ENCODE results near the gene PLA2G4B. TPM values are rescaled to one million over a fixed set of nuclear protein-coding genes. Genes with fewer than 3 reads are reported as not detected.

PLA2G4B gene
- total RNA-seq, 1 experiment from 2014 or later: 4.7 TPM

DNA sequence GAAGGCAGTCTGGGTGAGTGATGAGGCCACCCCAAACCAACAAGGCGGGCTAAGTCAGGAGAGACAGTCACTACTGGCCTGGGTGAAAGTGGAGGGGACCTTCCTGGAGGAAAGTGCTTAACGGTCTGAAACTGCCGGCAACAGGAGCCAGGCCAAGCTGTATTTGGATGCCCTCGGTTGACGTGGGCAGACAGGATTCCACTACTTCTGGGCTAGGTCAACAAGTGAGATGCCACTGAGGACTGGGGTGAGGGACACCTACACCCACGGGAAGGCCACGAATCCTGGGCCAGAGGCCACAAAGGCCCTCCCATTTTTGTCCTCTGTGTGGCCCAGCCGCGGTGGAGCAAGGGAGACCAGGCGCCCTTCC, 42.9 kb downstream of the PLA2G4B start:
- no peak overlapping the region for H3K27ac ChIP-seq (ENCODE audit: low read length)
- in situ Hi-C loops (cut with HindIII; ENCODE audit: low pct_unique_long_range_greater_than_20kb, low sequenced_read_pairs): no loop called here
- BruUV-seq (replicated peaks): no TSS peak
- H3K27me3 ChIP-seq (ENCODE audit: control insufficient read depth, insufficient read depth, low read length): no peaks in the 10 kb centered on the region
- ATAC-seq (no peak), DNase-seq (ENCODE audit: low read depth, low spot score) (no peak)
- POLR2A ChIA-PET: no interaction called here
- H3K9me3 ChIP-seq (ENCODE audit: control insufficient read depth, insufficient read depth, low read depth, low read length): no peaks in the 10 kb centered on the region
- H3K36me3 ChIP-seq (ENCODE audit: control insufficient read depth, insufficient read depth, low read length): no peaks in the 10 kb centered on the region
- TF ChIP-seq, protein P1, sequence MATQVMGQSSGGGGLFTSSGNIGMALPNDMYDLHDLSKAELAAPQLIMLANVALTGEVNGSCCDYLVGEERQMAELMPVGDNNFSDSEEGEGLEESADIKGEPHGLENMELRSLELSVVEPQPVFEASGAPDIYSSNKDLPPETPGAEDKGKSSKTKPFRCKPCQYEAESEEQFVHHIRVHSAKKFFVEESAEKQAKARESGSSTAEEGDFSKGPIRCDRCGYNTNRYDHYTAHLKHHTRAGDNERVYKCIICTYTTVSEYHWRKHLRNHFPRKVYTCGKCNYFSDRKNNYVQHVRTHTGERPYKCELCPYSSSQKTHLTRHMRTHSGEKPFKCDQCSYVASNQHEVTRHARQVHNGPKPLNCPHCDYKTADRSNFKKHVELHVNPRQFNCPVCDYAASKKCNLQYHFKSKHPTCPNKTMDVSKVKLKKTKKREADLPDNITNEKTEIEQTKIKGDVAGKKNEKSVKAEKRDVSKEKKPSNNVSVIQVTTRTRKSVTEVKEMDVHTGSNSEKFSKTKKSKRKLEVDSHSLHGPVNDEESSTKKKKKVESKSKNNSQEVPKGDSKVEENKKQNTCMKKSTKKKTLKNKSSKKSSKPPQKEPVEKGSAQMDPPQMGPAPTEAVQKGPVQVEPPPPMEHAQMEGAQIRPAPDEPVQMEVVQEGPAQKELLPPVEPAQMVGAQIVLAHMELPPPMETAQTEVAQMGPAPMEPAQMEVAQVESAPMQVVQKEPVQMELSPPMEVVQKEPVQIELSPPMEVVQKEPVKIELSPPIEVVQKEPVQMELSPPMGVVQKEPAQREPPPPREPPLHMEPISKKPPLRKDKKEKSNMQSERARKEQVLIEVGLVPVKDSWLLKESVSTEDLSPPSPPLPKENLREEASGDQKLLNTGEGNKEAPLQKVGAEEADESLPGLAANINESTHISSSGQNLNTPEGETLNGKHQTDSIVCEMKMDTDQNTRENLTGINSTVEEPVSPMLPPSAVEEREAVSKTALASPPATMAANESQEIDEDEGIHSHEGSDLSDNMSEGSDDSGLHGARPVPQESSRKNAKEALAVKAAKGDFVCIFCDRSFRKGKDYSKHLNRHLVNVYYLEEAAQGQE (IDR thresholded peaks at IDR 0.05; ENCODE audit: insufficient read depth in 1 of 2, low read depth in 2 of 2, low read length in 1 of 2): no peak
- TF ChIP-seq POLR2AphosphoS5 (IDR thresholded peaks at IDR 0.05; ENCODE audit: low read depth, low read length): no peak
- no peak for TF ChIP-seq TCF7L2 (IDR thresholded peaks at IDR 0.05; ENCODE audit: low read depth, low read length)
- TF ChIP-seq, protein P2, sequence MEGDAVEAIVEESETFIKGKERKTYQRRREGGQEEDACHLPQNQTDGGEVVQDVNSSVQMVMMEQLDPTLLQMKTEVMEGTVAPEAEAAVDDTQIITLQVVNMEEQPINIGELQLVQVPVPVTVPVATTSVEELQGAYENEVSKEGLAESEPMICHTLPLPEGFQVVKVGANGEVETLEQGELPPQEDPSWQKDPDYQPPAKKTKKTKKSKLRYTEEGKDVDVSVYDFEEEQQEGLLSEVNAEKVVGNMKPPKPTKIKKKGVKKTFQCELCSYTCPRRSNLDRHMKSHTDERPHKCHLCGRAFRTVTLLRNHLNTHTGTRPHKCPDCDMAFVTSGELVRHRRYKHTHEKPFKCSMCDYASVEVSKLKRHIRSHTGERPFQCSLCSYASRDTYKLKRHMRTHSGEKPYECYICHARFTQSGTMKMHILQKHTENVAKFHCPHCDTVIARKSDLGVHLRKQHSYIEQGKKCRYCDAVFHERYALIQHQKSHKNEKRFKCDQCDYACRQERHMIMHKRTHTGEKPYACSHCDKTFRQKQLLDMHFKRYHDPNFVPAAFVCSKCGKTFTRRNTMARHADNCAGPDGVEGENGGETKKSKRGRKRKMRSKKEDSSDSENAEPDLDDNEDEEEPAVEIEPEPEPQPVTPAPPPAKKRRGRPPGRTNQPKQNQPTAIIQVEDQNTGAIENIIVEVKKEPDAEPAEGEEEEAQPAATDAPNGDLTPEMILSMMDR (IDR thresholded peaks at IDR 0.05): no peak
- no peak for TF ChIP-seq SIN3A (IDR thresholded peaks at IDR 0.05; ENCODE audit: borderline replicate concordance, insufficient read depth, low read depth, low read length)
- CTCF ChIA-PET: no interaction called here
- H3K4me1 ChIP-seq (ENCODE audit: control insufficient read depth, insufficient read depth, low read length): no peaks in the 10 kb centered on the region
- no peak overlapping the region for H3K4me3 ChIP-seq (ENCODE audit: low read depth in 2 of 2, low read length in 2 of 2)
- intact Hi-C loops (cut with micrococcal nuclease; ENCODE audit: unreplicated experiment): no loop called here

DNA sequence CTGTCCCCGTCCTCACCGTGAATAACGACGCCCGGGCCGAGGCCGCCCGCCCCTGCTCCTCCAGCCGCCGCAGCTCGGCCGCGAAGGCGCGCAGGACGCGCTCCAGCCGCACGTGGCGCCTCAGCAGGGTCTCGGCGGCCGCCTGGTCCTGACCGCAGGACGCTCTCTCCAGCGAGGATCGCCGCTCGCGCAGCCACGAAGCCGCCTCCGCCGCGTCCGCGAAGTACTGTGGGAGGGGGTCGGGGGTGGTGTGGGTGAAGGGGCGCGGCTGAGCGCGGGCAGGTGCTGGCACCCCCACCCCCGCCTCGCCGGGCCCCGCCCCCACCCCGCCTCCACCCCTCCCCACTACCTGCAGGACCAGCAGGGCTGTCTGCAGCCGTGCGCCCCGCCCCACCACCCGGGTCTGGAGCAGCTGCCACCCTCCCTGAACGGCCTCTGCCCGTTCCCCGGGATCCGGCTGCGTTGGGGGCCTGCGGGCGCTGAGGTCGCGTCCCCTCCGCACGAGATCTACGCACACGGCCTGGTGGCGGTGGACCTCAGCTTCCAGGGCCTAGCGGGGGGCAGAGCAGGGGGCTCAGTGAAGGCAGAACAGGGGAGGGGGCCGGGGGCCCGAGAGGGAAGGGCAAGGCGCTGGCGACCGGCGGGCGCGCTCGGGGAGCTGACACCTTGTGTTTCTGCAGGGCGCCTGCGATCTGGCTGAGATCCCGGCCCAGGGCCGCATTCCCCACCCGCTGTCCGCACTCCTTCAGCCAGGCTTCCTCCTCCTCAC, 43.5 kb downstream of the PLA2G4B start:
- no peak for DNase-seq (ENCODE audit: low read depth, low spot score)
- H3K4me3 ChIP-seq (ENCODE audit: low read depth in 2 of 2, low read length in 2 of 2): no peak overlapping the region
- CTCF ChIA-PET: no interaction called here
- no peak for ATAC-seq
- no TSS peak for BruUV-seq (replicated peaks)
- POLR2A ChIA-PET: no interaction called here
- H3K36me3 ChIP-seq (ENCODE audit: control insufficient read depth, insufficient read depth, low read length): no peaks in the 10 kb centered on the region
- TF ChIP-seq, protein P2 (IDR thresholded peaks at IDR 0.05): no peak
- TF ChIP-seq POLR2AphosphoS5 (IDR thresholded peaks at IDR 0.05; ENCODE audit: low read depth, low read length) (no peak), TCF7L2 (IDR thresholded peaks at IDR 0.05; ENCODE audit: low read depth, low read length) (no peak), SIN3A (IDR thresholded peaks at IDR 0.05; ENCODE audit: borderline replicate concordance, insufficient read depth, low read depth, low read length) (no peak)
- TF ChIP-seq, protein P1 (IDR thresholded peaks at IDR 0.05; ENCODE audit: insufficient read depth in 1 of 2, low read depth in 2 of 2, low read length in 1 of 2): no peak
- H3K27ac ChIP-seq (ENCODE audit: low read length): no peak overlapping the region
- no peaks in the 10 kb centered on the region for H3K27me3 ChIP-seq (ENCODE audit: control insufficient read depth, insufficient read depth, low read length)
- intact Hi-C loops (cut with micrococcal nuclease; ENCODE audit: unreplicated experiment): no loop called here
- H3K4me1 ChIP-seq (ENCODE audit: control insufficient read depth, insufficient read depth, low read length): no peaks in the 10 kb centered on the region
- no peaks in the 10 kb centered on the region for H3K9me3 ChIP-seq (ENCODE audit: control insufficient read depth, insufficient read depth, low read depth, low read length)
- in situ Hi-C loops (cut with HindIII; ENCODE audit: low pct_unique_long_range_greater_than_20kb, low sequenced_read_pairs): no loop called here
